IMR-90 (cell line): ENCODE results near the gene LCK. TPM values are rescaled to one million over a fixed set of nuclear protein-coding genes. Genes with fewer than 3 reads are reported as not detected.
A peak's percentile ranks its signal among the peaks of the same experiment; 100 is the strongest.

Source experiments
- ATAC-seq: fragments of 200-7000 bp; cut with Tn5 transposase; 2 replicates; pipeline ENCODE4 v1.9.1; 2020; ENCODE audit warnings: low read depth, mild to moderate bottlenecking, moderate library complexity
- BruUV-seq: library from RNA; stranded (reverse); fragments of 400-500 nt; replicated peaks from 2 replicates; lab custom pipeline; 2021; lab: Mats Ljungman, UMichigan
- CTCF ChIA-PET: fragments of 300-600 bp; formaldehyde crosslinking; extraction: SDS; loops from one replicate; lab custom pipeline; 2021; ENCODE audit warnings: antibody characterized with exemption; lab: Yijun Ruan, JAX
- POLR2A ChIA-PET: fragments of 300-600 bp; sonication (Branson Sonifier 250); formaldehyde crosslinking; loops from one replicate; lab custom pipeline; 2022; ENCODE audit warnings: antibody characterized with exemption; ENCODE audit not compliant: unreplicated experiment; lab: Charles Lee
- DNase-seq: peaks from one replicate; pipeline ENCODE4 v3.0.0; 2013
- H2AFZ ChIP-seq: replicated peaks from 2 replicates; pipeline ENCODE3; 2013; ENCODE audit warnings: low read length, mild to moderate bottlenecking; ENCODE audit not compliant: poor library complexity
- H2AK5ac ChIP-seq: 2 replicates; pipeline ENCODE4 v1.6.1; 2013; ENCODE audit warnings: low read depth, low read length, inconsistent platforms
- H2AK9ac ChIP-seq: replicated peaks from 2 replicates; pipeline ENCODE3; 2013; ENCODE audit warnings: mild to moderate bottlenecking, low read depth, low read length, moderate library complexity; ENCODE audit not compliant: poor library complexity
- H2BK120ac ChIP-seq: 2 replicates; pipeline ENCODE4 v1.6.1; 2013; ENCODE audit warnings: low read depth, low read length, inconsistent platforms
- H2BK15ac ChIP-seq: 3 replicates; pipeline ENCODE4 v1.6.1; 2013; ENCODE audit warnings: low read depth, low read length, inconsistent platforms
- H2BK20ac ChIP-seq: 2 replicates; pipeline ENCODE4 v1.6.1; 2013; ENCODE audit warnings: low read depth, mild to moderate bottlenecking, inconsistent platforms, low read length, moderate library complexity
- H2BK5ac ChIP-seq: 2 replicates; pipeline ENCODE4 v1.6.1; 2013; ENCODE audit warnings: mild to moderate bottlenecking, low read depth, low read length, inconsistent platforms; ENCODE audit not compliant: poor library complexity, severe bottlenecking
- H3K14ac ChIP-seq: replicated peaks from 2 replicates; pipeline ENCODE4 v1.6.1; 2013; ENCODE audit warnings: low read depth, low read length, inconsistent platforms
- H3K18ac ChIP-seq: 2 replicates; pipeline ENCODE4 v1.6.1; 2013; ENCODE audit warnings: low read depth, low read length, control low read depth
- H3K23ac ChIP-seq: 2 replicates; pipeline ENCODE4 v1.6.1; 2013; ENCODE audit warnings: low read depth, low read length, inconsistent platforms
- H3K27ac ChIP-seq: 2 replicates; pipeline ENCODE4 v1.5.1; 2013; ENCODE audit warnings: mild to moderate bottlenecking, control low read depth, low read length; ENCODE audit not compliant: insufficient read depth
- H3K27me3 ChIP-seq: 2 replicates; pipeline ENCODE4 v1.6.1; 2013; ENCODE audit warnings: low read length; ENCODE audit not compliant: control insufficient read depth, insufficient read depth
- H3K36me3 ChIP-seq: 2 replicates; pipeline ENCODE4 v1.6.1; 2013; ENCODE audit warnings: low read length, mixed read lengths; ENCODE audit not compliant: control insufficient read depth, insufficient read depth
- H3K4ac ChIP-seq: 2 replicates; pipeline ENCODE4 v1.6.1; 2013; ENCODE audit warnings: low read depth, low read length, inconsistent platforms
- H3K4me1 ChIP-seq: 2 replicates; pipeline ENCODE4 v1.6.1; 2013; ENCODE audit warnings: low read length, mixed read lengths; ENCODE audit not compliant: control insufficient read depth, insufficient read depth
- H3K4me2 ChIP-seq: 2 replicates; pipeline ENCODE4 v1.6.1; 2013; ENCODE audit warnings: low read depth, mild to moderate bottlenecking, control low read depth, low read length, moderate library complexity
- H3K4me3 ChIP-seq: 2 replicates; pipeline ENCODE4 v1.5.1; 2013; ENCODE audit warnings: low read depth, mild to moderate bottlenecking, control low read depth, low read length, moderate library complexity; ENCODE audit not compliant: insufficient read depth
- H3K56ac ChIP-seq: 2 replicates; pipeline ENCODE4 v1.6.1; 2013; ENCODE audit warnings: low read length, inconsistent platforms; ENCODE audit not compliant: insufficient read depth; ENCODE audit errors: extremely low read depth
- H3K79me1 ChIP-seq, 2 experiments: 2 replicates each; pipeline ENCODE4 v1.6.1; 2013; ENCODE audit warnings: low read length in 2 of 2, inconsistent platforms in 1 of 2, low read depth in 1 of 2
- H3K9ac ChIP-seq: 2 replicates; pipeline ENCODE4 v1.6.1; 2013; ENCODE audit warnings: low read depth, low read length, control low read depth
- H3K9me1 ChIP-seq: 2 replicates; pipeline ENCODE4 v1.6.1; 2013; ENCODE audit warnings: low read length, inconsistent platforms; ENCODE audit not compliant: insufficient read depth
- H3K9me3 ChIP-seq: 2 replicates; pipeline ENCODE4 v1.6.1; 2013; ENCODE audit warnings: low read length; ENCODE audit not compliant: control insufficient read depth, insufficient read depth
- H4K20me1 ChIP-seq: 2 replicates; pipeline ENCODE4 v1.6.1; 2013; ENCODE audit warnings: low read length, inconsistent platforms; ENCODE audit not compliant: insufficient read depth
- H4K5ac ChIP-seq: 2 replicates; pipeline ENCODE4 v1.6.1; 2013; ENCODE audit warnings: mild to moderate bottlenecking, low read depth, low read length, control low read depth
- H4K8ac ChIP-seq, 2 experiments: 2 replicates each; pipeline ENCODE4 v1.6.1; 2013; ENCODE audit warnings: low read depth in 2 of 2, low read length in 2 of 2, control low read depth in 1 of 2, inconsistent platforms in 1 of 2
- H4K91ac ChIP-seq: 2 replicates; pipeline ENCODE4 v1.6.1; 2013; ENCODE audit warnings: low read depth, low read length, inconsistent platforms; ENCODE audit not compliant: insufficient read depth
- NFE2L2 ChIP-seq: fragments of 150-350 bp; IDR thresholded peaks from 2 replicates; pipeline ENCODE4 v1.6.1; 2016; ENCODE audit warnings: low read depth, mild to moderate bottlenecking, low read length
- POLR2A ChIP-seq: IDR thresholded peaks from 2 replicates; pipeline ENCODE4 v1.6.1; 2012; ENCODE audit warnings: mild to moderate bottlenecking, low read depth, low read length
- RFX5 ChIP-seq: IDR thresholded peaks from 2 replicates; pipeline ENCODE4 v1.8.0; 2012; ENCODE audit warnings: low read depth, mild to moderate bottlenecking, low read length, moderate library complexity
- WGBS, 2 experiments: methylation state at CpG; one replicate each; pipeline versions ENCODE4 v1.1.5 to v1.1.7; 2013; ENCODE audit warnings: missing lambda C conversion rate in 2 of 2; ENCODE audit not compliant: insufficient read length in 1 of 2; ENCODE audit errors: extremely low coverage in 2 of 2; 5-methylcytosine and 5-hydroxymethylcytosine counted together
- dilution Hi-C: fragments of 300-500 bp; cut with HindIII; formaldehyde crosslinking; loops from one replicate; pipeline ENCODE4 v1.14.3; 2018; ENCODE audit warnings: low sequenced_read_pairs; ENCODE audit not compliant: unreplicated experiment
- in situ Hi-C: fragments of 300-500 bp; cut with MboI; formaldehyde crosslinking; loops from 3 replicates; pipeline ENCODE4 v1.14.3; 2019; ENCODE audit warnings: low sequenced_read_pairs, inconsistent platforms, mixed read lengths
- intact Hi-C: fragments of 100-400 bp; cut with micrococcal nuclease; formaldehyde crosslinking; loops from 2 replicates; pipeline ENCODE4 v1.10.0; 2022
- polyA plus RNA-seq, 3 experiments: library from polyadenylated mRNA; depleted of rRNA; stranded (reverse); fragments of >200 nt; gene quantifications; 2 replicates each; pipeline ENCODE4 v1.2.3, GENCODE V29; 2012; ENCODE audit warnings: low replicate concordance in 1 of 3
- total RNA-seq: library from RNA; depleted of rRNA; stranded (reverse); fragments of >200 nt; gene quantifications from 2 replicates; pipeline ENCODE4 v1.2.3, GENCODE V29; 2012
- TF ChIP-seq, protein P1 (sequence below): conservative IDR thresholded peaks from 2 replicates; pipeline ENCODE4 v1.5.1; 2012; ENCODE audit warnings: mild to moderate bottlenecking, low read depth, low read length, improper control_type of control experiment
- TF ChIP-seq, protein P2 (sequence below): fragments of 150-350 bp; IDR thresholded peaks from 2 replicates; pipeline ENCODE4 v1.6.1; 2016; ENCODE audit warnings: low read depth, mild to moderate bottlenecking, low read length, moderate library complexity, borderline replicate concordance

LCK gene
- total and polyA plus RNA-seq, 2 of the 4 experiments (the other 2 are of a cell fraction): not detected

DNA sequence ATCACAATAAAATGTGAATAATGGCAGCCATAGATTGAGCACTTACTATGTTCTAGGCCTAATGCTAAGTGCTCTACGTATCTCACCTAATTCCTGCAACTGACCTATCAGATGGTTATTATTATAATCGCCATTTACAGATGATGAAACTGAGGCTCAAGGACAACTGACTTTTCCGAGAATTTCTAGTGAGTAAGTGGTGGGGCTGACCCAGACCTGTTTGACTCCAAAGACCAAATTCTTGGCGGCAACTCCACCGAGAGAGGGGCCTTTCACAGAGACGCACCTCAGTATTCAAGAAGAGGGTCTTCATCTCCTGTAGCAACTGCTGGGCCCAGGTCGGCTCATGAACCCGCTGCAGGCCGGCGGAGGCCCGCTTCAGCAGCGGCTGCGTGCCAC, 29.5 kb upstream of the LCK start:
- CTCF ChIA-PET: interaction anchor here (1.4 kb wide), 1 partner anchor 19 kb away, joined by 5 read pairs; no protein-coding TSS in a partner anchor
- Histone ChIP-seq H3K4me3 (peak overlapping the region; percentile 84), H2AFZ (peak overlapping the region; percentile 84), H2BK120ac (no peak overlapping the region; the same call in 1 of the 2 replicates), H3K4ac (peak overlapping the region; percentile 89), H3K27ac (peak overlapping the region; percentile 86), H2BK5ac (peak overlapping the region; percentile 71), H3K9me1 (peaks cover 13% of the 10 kb centered on the region), H3K36me3 (peaks cover 34% of the 10 kb centered on the region), H3K4me1 (peaks cover 12% of the 10 kb centered on the region), H4K5ac (peak overlapping the region; percentile 50), H2AK9ac (peak overlapping the region; percentile 83), H2BK20ac (no peak overlapping the region), H2BK15ac (no peak overlapping the region), H3K4me2 (peak overlapping the region; percentile 92), H3K9me3 (no peaks in the 10 kb centered on the region), H3K9ac (peak overlapping the region; percentile 86), H3K79me1 (peaks cover 37 to 59% of the 10 kb centered on the region in 2 experiments), H3K14ac (peak overlapping the region; percentile 77), H2AK5ac (peak overlapping the region; percentile 37), H3K23ac (peak overlapping the region; percentile 69), H4K8ac (peak overlapping the region; percentile 80 to 98; a peak in 3 of 4 replicates), H4K91ac (peak overlapping the region; percentile 45; the same call in 1 of the 2 replicates), H3K27me3 (no peaks in the 10 kb centered on the region), H3K56ac (peak overlapping the region; percentile 51; the same call in 1 of the 2 replicates), H4K20me1 (0 out of 2 replicates have a peak, but pooled peaks cover 4% of the 10 kb centered on the region), H3K18ac (no peak overlapping the region)
- ATAC-seq: no peak; the same call in 1 of the 2 replicates
- no TSS peak for BruUV-seq
- intact Hi-C loops (loop anchor here (5.0 kb wide), 1 partner anchor 71 kb away; the partner anchor contains the start of gene HDAC1), dilution Hi-C loops (no loop called here), in situ Hi-C loops (no loop called here)
- TF ChIP-seq, protein P1, sequence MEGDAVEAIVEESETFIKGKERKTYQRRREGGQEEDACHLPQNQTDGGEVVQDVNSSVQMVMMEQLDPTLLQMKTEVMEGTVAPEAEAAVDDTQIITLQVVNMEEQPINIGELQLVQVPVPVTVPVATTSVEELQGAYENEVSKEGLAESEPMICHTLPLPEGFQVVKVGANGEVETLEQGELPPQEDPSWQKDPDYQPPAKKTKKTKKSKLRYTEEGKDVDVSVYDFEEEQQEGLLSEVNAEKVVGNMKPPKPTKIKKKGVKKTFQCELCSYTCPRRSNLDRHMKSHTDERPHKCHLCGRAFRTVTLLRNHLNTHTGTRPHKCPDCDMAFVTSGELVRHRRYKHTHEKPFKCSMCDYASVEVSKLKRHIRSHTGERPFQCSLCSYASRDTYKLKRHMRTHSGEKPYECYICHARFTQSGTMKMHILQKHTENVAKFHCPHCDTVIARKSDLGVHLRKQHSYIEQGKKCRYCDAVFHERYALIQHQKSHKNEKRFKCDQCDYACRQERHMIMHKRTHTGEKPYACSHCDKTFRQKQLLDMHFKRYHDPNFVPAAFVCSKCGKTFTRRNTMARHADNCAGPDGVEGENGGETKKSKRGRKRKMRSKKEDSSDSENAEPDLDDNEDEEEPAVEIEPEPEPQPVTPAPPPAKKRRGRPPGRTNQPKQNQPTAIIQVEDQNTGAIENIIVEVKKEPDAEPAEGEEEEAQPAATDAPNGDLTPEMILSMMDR: no peak
- TF ChIP-seq, protein P2, sequence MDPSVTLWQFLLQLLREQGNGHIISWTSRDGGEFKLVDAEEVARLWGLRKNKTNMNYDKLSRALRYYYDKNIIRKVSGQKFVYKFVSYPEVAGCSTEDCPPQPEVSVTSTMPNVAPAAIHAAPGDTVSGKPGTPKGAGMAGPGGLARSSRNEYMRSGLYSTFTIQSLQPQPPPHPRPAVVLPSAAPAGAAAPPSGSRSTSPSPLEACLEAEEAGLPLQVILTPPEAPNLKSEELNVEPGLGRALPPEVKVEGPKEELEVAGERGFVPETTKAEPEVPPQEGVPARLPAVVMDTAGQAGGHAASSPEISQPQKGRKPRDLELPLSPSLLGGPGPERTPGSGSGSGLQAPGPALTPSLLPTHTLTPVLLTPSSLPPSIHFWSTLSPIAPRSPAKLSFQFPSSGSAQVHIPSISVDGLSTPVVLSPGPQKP: no peak
- no peak for TF ChIP-seq POLR2A
- no peak for TF ChIP-seq RFX5
- no peak for TF ChIP-seq NFE2L2
- POLR2A ChIA-PET: no interaction called here
- no peak for DNase-seq
- WGBS, 2 experiments: no CpG with 5 or more reads among the region's 13 CpGs
